Renal cortex interstitium (tissue), 11 donors: ENCODE measurements around the gene TXNDC5. TPM values are rescaled to one million over a fixed set of nuclear protein-coding genes. Genes with fewer than 3 reads are reported as not detected.

Experiments
- DNase-seq, 11 donors: peaks; one replicate each; pipeline ENCODE4 v3.0.0-alpha.2; 2013; ENCODE audit warnings: low read depth in 9 of 11, low spot score in 4 of 11; ENCODE audit errors: extremely low read depth in 1 of 11
- polyA plus RNA-seq, 3 donors: library from polyadenylated mRNA; unstranded; fragments of 120-200 nt; gene quantifications; one replicate each; pipeline ENCODE4 v1.2.1, GENCODE V29; 2013; ENCODE audit not compliant: insufficient read length in 3 of 3

Gene TXNDC5
- polyA plus RNA-seq, 3 donors = 97.1 to 114 (median 99.9) TPM

- no peak for DNase-seq
These were observed 77.5 kb downstream of the TXNDC5 start for GRCh38 chr6:7832904-7833750.

Other genes with a start within 250 kb of the TXNDC5 start
- gene BMP6, start 184.7 kb downstream of the TXNDC5 start, polyA plus RNA-seq = 1 to 10 TPM; 6.8 to 8.4 (median 7.4) TPM
- gene BLOC1S5, start 153.6 kb upstream of the TXNDC5 start, polyA plus RNA-seq = 10 to 100 TPM; 30.0 to 44.5 (median 30.8) TPM
- 10 to 100 TPM; 46.9 to 61.3 (median 52.0) TPM for gene EEF1E1, start 191.8 kb upstream of the TXNDC5 start, polyA plus RNA-seq